ENCODE measurements around the gene MYOCOS.

MYOCOS gene

DNA sequence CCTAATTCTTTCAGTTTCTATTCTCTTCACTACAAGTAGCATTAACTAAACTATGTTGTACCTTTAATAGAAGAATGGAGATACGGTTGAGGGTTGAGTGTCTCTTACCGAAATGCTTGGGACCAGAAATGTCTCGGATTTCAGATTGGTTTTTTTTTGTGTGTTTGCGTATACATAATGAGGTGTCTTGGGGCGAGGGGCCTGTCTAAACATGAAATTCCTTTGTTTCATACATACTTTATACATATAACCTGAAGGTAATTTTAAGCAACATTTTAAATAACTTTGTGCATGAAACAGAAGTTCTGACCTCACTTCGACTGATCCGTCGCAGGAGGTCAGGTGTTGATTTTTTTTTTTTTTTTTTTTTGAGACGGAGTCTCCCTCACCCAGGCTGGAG is 36.3 kb upstream of the MYOCOS start:
- Histone ChIP-seq H3K27me3 (ENCODE audit: insufficient read depth, low read depth, severe bottlenecking) (no peaks in the 10 kb centered on the region), H3K4me3 (ENCODE audit: low read depth, low read length) (no peak overlapping the region), H3K9me3 (ENCODE audit: severe bottlenecking) (no peaks in the 10 kb centered on the region), H3K36me3 (peaks cover 91% of the 10 kb centered on the region), H3K27ac (no peak overlapping the region)
- TF ChIP-seq, protein P1, sequence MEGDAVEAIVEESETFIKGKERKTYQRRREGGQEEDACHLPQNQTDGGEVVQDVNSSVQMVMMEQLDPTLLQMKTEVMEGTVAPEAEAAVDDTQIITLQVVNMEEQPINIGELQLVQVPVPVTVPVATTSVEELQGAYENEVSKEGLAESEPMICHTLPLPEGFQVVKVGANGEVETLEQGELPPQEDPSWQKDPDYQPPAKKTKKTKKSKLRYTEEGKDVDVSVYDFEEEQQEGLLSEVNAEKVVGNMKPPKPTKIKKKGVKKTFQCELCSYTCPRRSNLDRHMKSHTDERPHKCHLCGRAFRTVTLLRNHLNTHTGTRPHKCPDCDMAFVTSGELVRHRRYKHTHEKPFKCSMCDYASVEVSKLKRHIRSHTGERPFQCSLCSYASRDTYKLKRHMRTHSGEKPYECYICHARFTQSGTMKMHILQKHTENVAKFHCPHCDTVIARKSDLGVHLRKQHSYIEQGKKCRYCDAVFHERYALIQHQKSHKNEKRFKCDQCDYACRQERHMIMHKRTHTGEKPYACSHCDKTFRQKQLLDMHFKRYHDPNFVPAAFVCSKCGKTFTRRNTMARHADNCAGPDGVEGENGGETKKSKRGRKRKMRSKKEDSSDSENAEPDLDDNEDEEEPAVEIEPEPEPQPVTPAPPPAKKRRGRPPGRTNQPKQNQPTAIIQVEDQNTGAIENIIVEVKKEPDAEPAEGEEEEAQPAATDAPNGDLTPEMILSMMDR (IDR thresholded peaks at IDR 0.05; ENCODE audit: low read depth, low read length): no peak
- no peak for DNase-seq

DNA sequence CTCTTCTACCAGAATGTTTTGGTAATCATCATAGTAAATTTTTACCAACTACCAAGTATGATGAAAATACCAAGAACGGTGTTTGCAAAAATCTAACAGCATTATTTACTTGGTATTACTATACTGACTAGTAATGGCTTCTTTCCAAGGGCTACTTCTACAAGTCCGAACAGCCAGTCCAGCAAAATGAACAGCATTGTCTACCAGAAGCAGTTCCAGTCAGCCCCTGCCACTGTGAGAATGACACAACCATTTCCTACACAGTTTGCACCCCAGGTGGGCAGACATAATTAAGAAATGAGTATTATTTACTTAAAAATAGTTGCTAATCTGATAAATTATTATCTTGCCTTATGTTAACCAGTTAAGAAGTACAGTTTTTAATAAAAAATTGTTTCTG is 33.8 kb upstream of the MYOCOS start:
- TF ChIP-seq, protein P1 (IDR thresholded peaks at IDR 0.05; ENCODE audit: low read depth, low read length): no peak
- H3K4me3 ChIP-seq (ENCODE audit: low read depth, low read length): no peak overlapping the region
- peaks cover 87% of the 10 kb centered on the region for H3K36me3 ChIP-seq
- H3K27me3 ChIP-seq (ENCODE audit: insufficient read depth, low read depth, severe bottlenecking): no peaks in the 10 kb centered on the region
- no peak overlapping the region for H3K27ac ChIP-seq
- no peak for DNase-seq
- H3K9me3 ChIP-seq (ENCODE audit: severe bottlenecking): no peaks in the 10 kb centered on the region

DNA sequence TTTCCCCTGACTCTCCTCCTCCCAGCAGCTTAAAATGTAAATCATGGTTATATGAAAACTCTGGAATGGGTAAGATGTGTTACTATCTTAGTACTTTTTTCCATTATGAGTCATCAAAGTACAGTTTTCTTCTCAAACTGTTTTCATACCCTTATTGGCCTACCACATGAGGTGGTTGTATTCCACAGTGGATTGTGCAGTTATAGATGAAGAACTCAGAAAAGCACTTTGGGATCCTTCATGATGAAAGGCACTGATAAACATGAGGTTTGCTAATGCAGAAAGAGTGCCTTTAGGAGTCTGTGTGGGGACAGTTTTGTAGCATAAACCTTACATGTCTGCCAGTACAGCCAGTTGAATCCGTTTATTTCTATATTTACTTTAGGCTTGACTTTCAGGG is 32.0 kb upstream of the MYOCOS start:
- Histone ChIP-seq H3K27ac (no peak overlapping the region), H3K9me3 (ENCODE audit: severe bottlenecking) (no peaks in the 10 kb centered on the region), H3K27me3 (ENCODE audit: insufficient read depth, low read depth, severe bottlenecking) (no peaks in the 10 kb centered on the region), H3K36me3 (peaks cover 78% of the 10 kb centered on the region), H3K4me3 (ENCODE audit: low read depth, low read length) (no peak overlapping the region)
- TF ChIP-seq, protein P1 (IDR thresholded peaks at IDR 0.05; ENCODE audit: low read depth, low read length): no peak
- DNase-seq: no peak

DNA sequence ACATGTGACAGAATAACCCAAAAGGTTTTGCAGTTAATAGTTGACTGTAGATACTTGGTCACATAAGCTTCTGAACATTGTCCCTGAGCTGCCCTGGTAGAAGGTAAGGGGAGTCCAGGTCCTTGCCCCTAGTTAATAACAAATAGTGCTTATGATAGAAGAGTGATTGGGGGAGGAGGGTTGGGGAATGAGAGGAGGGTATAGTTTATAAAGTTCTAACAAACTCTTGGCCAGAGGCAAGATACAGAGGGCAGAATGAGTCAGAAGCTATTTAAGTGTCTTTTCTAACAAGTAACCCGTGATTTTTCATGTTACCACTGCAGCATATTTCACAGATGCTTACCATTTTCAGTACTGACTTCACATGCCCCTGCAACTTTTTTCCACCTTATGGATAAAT is 26.7 kb upstream of the MYOCOS start:
- DNase-seq: no peak
- H3K36me3 ChIP-seq: peaks cover 34% of the 10 kb centered on the region
- no peaks in the 10 kb centered on the region for H3K27me3 ChIP-seq (ENCODE audit: insufficient read depth, low read depth, severe bottlenecking)
- no peaks in the 10 kb centered on the region for H3K9me3 ChIP-seq (ENCODE audit: severe bottlenecking)
- TF ChIP-seq, protein P1 (IDR thresholded peaks at IDR 0.05; ENCODE audit: low read depth, low read length): no peak
- H3K4me3 ChIP-seq (ENCODE audit: low read depth, low read length): no peak overlapping the region
- H3K27ac ChIP-seq: no peak overlapping the region

DNA sequence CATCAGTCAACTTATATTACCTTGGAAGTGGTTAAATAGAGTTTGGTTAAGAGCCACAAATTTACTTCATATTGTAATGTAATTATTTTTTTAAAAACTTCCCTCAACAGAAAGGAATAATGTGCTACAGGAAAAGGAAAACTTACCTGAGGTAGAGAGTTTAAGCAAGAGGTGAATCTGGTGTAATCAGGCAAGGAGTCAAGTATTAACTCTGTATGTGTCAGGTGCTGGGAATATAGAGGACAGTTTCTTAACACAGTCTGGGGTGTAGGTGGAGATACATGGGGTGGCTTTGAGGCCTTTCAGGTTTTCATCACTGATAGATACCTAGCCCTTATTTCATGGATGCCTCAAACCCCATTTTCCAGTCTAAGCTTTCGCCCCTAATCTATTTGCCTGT is 25.9 kb upstream of the MYOCOS start:
- Histone ChIP-seq H3K4me3 (ENCODE audit: low read depth, low read length) (no peak overlapping the region), H3K27me3 (ENCODE audit: insufficient read depth, low read depth, severe bottlenecking) (no peaks in the 10 kb centered on the region), H3K36me3 (peaks cover 27% of the 10 kb centered on the region), H3K9me3 (ENCODE audit: severe bottlenecking) (no peaks in the 10 kb centered on the region), H3K27ac (no peak overlapping the region)
- no peak for DNase-seq
- TF ChIP-seq, protein P1 (IDR thresholded peaks at IDR 0.05; ENCODE audit: low read depth, low read length): no peak

DNA sequence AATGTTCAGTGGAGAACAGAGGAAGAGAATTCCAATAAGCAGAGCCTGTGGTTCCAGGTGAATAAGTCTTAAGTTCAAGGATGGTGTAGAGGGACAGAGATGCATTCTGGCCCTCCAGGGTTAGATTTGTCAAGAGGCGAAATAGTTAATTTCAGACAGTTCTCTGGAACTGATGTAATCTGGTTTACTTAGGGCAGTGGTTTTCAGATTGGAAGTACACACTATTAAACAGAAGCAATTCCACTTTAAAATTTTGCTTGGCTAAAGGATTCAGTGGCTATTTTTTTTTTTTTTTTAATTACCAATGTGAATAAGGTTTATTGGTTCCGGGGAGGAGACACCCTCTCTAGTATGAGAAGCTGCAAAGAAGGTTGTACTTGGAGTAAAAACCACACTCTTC is 25.3 kb upstream of the MYOCOS start:
- DNase-seq: no peak
- Histone ChIP-seq H3K36me3 (peaks cover 21% of the 10 kb centered on the region), H3K27me3 (ENCODE audit: insufficient read depth, low read depth, severe bottlenecking) (no peaks in the 10 kb centered on the region), H3K27ac (no peak overlapping the region), H3K9me3 (ENCODE audit: severe bottlenecking) (no peaks in the 10 kb centered on the region), H3K4me3 (ENCODE audit: low read depth, low read length) (no peak overlapping the region)
- TF ChIP-seq, protein P1 (IDR thresholded peaks at IDR 0.05; ENCODE audit: low read depth, low read length): no peak

All from WERI-Rb-1 (cell line).